Right atrium auricular region (tissue), 2 donors: ENCODE results near the gene PGBD5. TPM values are rescaled to one million over a fixed set of nuclear protein-coding genes. Genes with fewer than 3 reads are reported as not detected.
"Not testable (repeated sequence)": the region's sequence is repeated elsewhere in the genome, so short reads cannot be mapped to it uniquely, and the experiment has no call there.

Experiments
- DNase-seq: peaks from one replicate; pipeline ENCODE4 v3.0.0-alpha.2; 2019; ENCODE audit warnings: low spot score
- H3K27ac ChIP-seq, 2 donors: fragments of 200-600 bp; sonication (generic); 1 replicate in 1 of 2; 2 replicates in 1 of 2; pipeline ENCODE4 v1.5.1; 2016 to 2019
- H3K27me3 ChIP-seq, 2 donors: fragments of 200-600 bp; sonication (generic); one replicate each; pipeline versions ENCODE4 v1.5.1 to v1.6.0; 2017 to 2019
- H3K36me3 ChIP-seq: fragments of 200-600 bp; sonication (generic); one replicate; pipeline ENCODE4 v1.5.1; 2016
- H3K4me1 ChIP-seq, 2 donors: fragments of 200-600 bp; sonication (generic); one replicate each; pipeline versions ENCODE4 v1.5.1 to v1.6.0; 2017 to 2019
- H3K4me3 ChIP-seq, 2 donors: fragments of 200-600 bp; sonication (generic); 1 replicate in 1 of 2; 2 replicates in 1 of 2; pipeline ENCODE4 v1.5.1; 2017 to 2019; ENCODE audit warnings: mild to moderate bottlenecking in 1 of 2, moderate library complexity in 1 of 2
- H3K9me3 ChIP-seq, 2 donors: fragments of 200-600 bp; sonication (generic); one replicate each; pipeline ENCODE4 v1.5.1; 2019
- CTCF ChIP-seq, 2 donors: fragments of 200-600 bp; sonication (generic); IDR thresholded peaks; one replicate each; pipeline ENCODE4 v1.5.1; 2019; ENCODE audit warnings: antibody characterized with exemption in 2 of 2
- total RNA-seq, 2 donors: library from RNA; depleted of rRNA; stranded (reverse); fragments of >200 nt; gene quantifications; one replicate each; pipeline ENCODE4 v1.1.0, GENCODE V29; 2016

PGBD5 gene
- total RNA-seq, 2 donors from 2014 or later: 13.2 to 18.5 TPM

GRCh38 chr1:230415405-230416132 lies 10.6 kb downstream of the PGBD5 start:
- H3K27me3 ChIP-seq: no peaks in the 10 kb centered on the region
- H3K4me3 ChIP-seq: no peak overlapping the region
- H3K9me3 ChIP-seq: no peaks in the 10 kb centered on the region
- DNase-seq: no peak
- no peaks in the 10 kb centered on the region for H3K36me3 ChIP-seq
- H3K27ac ChIP-seq: peak overlapping the region; percentile 33 to 61
- TF ChIP-seq CTCF (IDR thresholded peaks at IDR 0.05): no peak
- peaks cover 0 to 8% of the 10 kb centered on the region in 2 donors for H3K4me1 ChIP-seq

GRCh38 chr1:230414694-230415093 lies 11.4 kb downstream of the PGBD5 start:
- TF ChIP-seq CTCF (IDR thresholded peaks at IDR 0.05): no peak
- H3K36me3 ChIP-seq: no peaks in the 10 kb centered on the region

GRCh38 chr1:230414102-230414501 lies 12.0 kb downstream of the PGBD5 start:
- no peak for DNase-seq
- Histone ChIP-seq H3K4me3 (no peak overlapping the region), H3K4me1 (peaks cover 0 to 8% of the 10 kb centered on the region in 2 donors), H3K27ac (no peak overlapping the region), H3K27me3 (no peaks in the 10 kb centered on the region), H3K9me3 (no peaks in the 10 kb centered on the region), H3K36me3 (no peaks in the 10 kb centered on the region)
- TF ChIP-seq CTCF (IDR thresholded peaks at IDR 0.05): no peak

More at GRCh38 chr1:230414694-230415093, 11.4 kb downstream of the PGBD5 start:
- Histone ChIP-seq H3K4me3 (no peak overlapping the region), H3K4me1 (peaks cover 0 to 8% of the 10 kb centered on the region in 2 donors), H3K27ac (peak overlapping the region; percentile 33 to 61), H3K9me3 (no peaks in the 10 kb centered on the region), H3K27me3 (no peaks in the 10 kb centered on the region)
- DNase-seq: no peak

- Histone ChIP-seq H3K27ac (no peak overlapping the region), H3K9me3 (no peaks in the 10 kb centered on the region), H3K4me1 (peaks cover 0 to 8% of the 10 kb centered on the region in 2 donors), H3K27me3 (no peaks in the 10 kb centered on the region), H3K36me3 (no peaks in the 10 kb centered on the region), H3K4me3 (no peak overlapping the region)
- TF ChIP-seq CTCF (IDR thresholded peaks at IDR 0.05): no peak
- no peak for DNase-seq
Observed at GRCh38 chr1:230413061-230413460, 13.1 kb downstream of the PGBD5 start.

DNA sequence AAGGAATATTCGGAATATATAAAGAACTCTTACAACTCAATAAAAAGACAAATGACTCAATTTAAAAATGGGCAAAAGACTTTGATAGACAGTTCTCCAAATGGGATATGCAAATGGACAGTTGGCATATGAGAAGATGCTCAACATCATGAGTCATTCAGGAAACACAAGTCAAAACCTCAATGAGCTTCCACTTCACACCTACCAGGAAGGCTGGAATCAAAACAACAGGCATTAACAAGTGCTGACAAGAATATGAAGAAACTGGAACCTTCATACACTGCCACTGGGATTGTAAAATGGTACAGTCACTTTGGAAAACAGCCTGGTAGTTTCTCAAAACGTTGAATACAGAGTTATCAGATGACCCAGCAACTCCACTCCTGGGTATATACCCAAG lies 17.2 kb downstream of the PGBD5 start:
- Histone ChIP-seq H3K4me3 (no peak overlapping the region), H3K4me1 (no peaks in the 10 kb centered on the region), H3K36me3 (no peaks in the 10 kb centered on the region), H3K9me3 (no peaks in the 10 kb centered on the region), H3K27me3 (no peaks in the 10 kb centered on the region), H3K27ac (no peak overlapping the region)
- TF ChIP-seq CTCF (IDR thresholded peaks at IDR 0.05): no peak
- no peak for DNase-seq

DNA sequence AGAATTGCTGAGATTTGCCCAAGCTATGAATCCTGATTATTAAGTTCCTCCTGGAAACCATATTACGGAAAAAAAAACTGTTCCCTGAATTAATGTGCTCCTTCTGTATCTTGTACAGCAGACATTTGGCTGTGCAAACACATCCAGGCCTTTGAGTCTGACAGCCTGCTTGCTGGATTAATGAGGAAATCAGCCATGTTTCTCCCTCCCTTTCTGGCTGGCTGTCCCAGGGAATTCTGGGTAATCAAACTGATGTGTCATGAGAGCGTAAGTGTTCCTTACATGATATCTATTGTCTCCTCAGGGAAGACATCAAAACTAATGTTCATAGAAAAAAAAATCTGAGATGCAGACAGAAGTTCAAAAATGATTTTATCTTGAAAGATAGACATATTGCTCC lies 18.8 kb downstream of the PGBD5 start:
- Histone ChIP-seq H3K36me3 (no peaks in the 10 kb centered on the region), H3K27ac (no peak overlapping the region), H3K4me3 (no peak overlapping the region), H3K4me1 (no peaks in the 10 kb centered on the region), H3K27me3 (no peaks in the 10 kb centered on the region), H3K9me3 (no peaks in the 10 kb centered on the region)
- TF ChIP-seq CTCF (IDR thresholded peaks at IDR 0.05): no peak
- DNase-seq: no peak

- not testable (repeated sequence) for DNase-seq, H3K36me3 ChIP-seq, H3K9me3 ChIP-seq, H3K4me1 ChIP-seq, H3K27ac ChIP-seq, H3K27me3 ChIP-seq, H3K4me3 ChIP-seq
Observed at GRCh38 chr1:230406727-230407126, 19.4 kb downstream of the PGBD5 start.
